ENCODE measurements around the gene CINP. TPM values are rescaled to one million over a fixed set of nuclear protein-coding genes. Genes with fewer than 3 reads are reported as not detected.

Gene CINP
- total and polyA plus RNA-seq, 9 donors = 26.2 to 35.0 (median 30.9) TPM

DNA sequence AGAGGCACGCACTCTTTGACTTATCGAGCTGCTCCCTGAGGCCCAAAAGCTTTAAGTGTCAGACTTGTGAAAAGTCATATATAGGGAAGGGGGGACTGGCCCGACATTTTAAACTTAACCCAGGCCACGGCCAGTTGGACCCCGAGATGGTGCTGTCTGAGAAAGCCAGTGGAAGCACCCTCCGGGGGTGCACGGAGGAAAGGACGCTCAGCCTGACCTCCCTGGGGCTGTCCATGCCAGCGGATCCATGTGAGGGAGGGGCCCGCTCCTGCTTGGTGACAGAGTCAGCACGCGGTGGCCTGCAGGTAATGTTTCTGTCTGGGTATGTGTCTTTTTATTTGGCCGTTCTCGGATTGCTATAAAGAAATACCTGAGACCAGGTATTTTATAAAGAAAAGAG, 36.1 kb downstream of the CINP start:
- Histone ChIP-seq H3K4me3 (ENCODE audit: low read length) (no peak overlapping the region), H3K36me3 (ENCODE audit: control insufficient read depth, insufficient read depth, low read length) (peaks cover 21% of the 10 kb centered on the region), H3K27me3 (ENCODE audit: control insufficient read depth, insufficient read depth, low read length) (no peaks in the 10 kb centered on the region), H3K27ac (ENCODE audit: low read length) (no peak overlapping the region), H3K4me1 (ENCODE audit: control insufficient read depth, insufficient read depth, low read length) (peaks cover 14% of the 10 kb centered on the region), H3K9me3 (replicated peaks; ENCODE audit: control insufficient read depth, low read depth, low read length) (no peaks in the 10 kb centered on the region)
- DNase-seq = no peak
- 91% methylated on average over 14 of the region's 14 CpGs for WGBS (ENCODE audit: insufficient coverage)

DNA sequence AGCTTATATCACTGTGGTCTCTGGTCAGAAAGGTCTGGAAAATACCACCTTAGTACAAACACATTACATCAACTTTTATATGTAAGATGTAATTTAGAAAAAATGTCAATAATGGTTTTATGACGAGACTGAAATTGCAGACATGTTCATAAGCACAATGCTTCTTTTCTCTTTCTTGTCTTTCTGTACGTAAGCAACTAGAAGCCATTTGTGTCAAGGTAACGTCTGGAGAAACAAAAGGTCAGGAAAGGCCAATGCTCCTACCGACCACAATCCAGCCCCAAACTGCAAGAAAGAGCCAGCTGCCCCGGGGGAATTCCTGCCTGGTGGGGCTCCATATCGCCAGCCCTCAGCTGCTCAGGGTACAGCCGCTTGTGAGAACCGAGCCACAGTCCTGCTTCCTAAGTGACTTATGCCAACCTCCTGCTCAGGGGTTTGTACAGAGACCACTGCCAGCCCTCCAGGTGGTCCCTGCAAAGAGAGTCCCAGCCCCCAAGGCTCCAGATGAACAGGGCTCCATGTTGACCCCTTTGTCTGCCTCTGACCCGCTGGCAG, 36.8 kb downstream of the CINP start:
- Histone ChIP-seq H3K27ac (ENCODE audit: low read length) (no peak overlapping the region), H3K4me1 (ENCODE audit: control insufficient read depth, insufficient read depth, low read length) (peaks cover 14% of the 10 kb centered on the region), H3K4me3 (ENCODE audit: low read length) (no peak overlapping the region), H3K27me3 (ENCODE audit: control insufficient read depth, insufficient read depth, low read length) (no peaks in the 10 kb centered on the region), H3K9me3 (replicated peaks; ENCODE audit: control insufficient read depth, low read depth, low read length) (no peaks in the 10 kb centered on the region), H3K36me3 (ENCODE audit: control insufficient read depth, insufficient read depth, low read length) (peaks cover 27% of the 10 kb centered on the region)
- WGBS (ENCODE audit: insufficient coverage) = 78% methylated on average over 9 of the region's 9 CpGs
- DNase-seq = no peak

DNA sequence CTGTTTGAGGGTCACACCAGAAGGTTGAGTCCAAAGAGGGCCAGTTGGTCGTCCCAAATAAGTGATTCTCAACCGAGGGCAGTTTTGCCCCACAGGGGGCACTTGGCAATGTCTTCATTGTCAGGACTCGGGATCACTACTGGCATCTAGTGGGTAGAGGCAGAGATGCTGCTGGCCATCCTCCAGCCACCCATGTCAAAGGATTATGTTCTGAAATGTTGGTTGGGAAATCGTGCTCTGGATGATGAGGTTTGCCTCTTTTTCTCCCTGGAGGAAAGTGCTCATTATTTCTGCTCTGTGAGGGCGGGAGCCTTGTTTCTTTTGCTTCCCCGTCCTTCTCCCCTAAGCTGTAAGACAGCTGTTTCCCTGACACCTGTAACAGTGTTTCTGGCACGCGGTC, 39.6 kb downstream of the CINP start:
- peak; percentile 49 for DNase-seq
- H3K27ac ChIP-seq (ENCODE audit: low read length) = no peak overlapping the region
- WGBS (ENCODE audit: insufficient coverage) = 15% methylated on average over 2 of the region's 8 CpGs
- H3K4me1 ChIP-seq (ENCODE audit: control insufficient read depth, insufficient read depth, low read length) = peaks cover 32% of the 10 kb centered on the region
- peaks cover 27% of the 10 kb centered on the region for H3K36me3 ChIP-seq (ENCODE audit: control insufficient read depth, insufficient read depth, low read length)
- no peak overlapping the region for H3K4me3 ChIP-seq (ENCODE audit: low read length)
- no peaks in the 10 kb centered on the region for H3K27me3 ChIP-seq (ENCODE audit: control insufficient read depth, insufficient read depth, low read length)
- no peaks in the 10 kb centered on the region for H3K9me3 ChIP-seq (replicated peaks; ENCODE audit: control insufficient read depth, low read depth, low read length)

DNA sequence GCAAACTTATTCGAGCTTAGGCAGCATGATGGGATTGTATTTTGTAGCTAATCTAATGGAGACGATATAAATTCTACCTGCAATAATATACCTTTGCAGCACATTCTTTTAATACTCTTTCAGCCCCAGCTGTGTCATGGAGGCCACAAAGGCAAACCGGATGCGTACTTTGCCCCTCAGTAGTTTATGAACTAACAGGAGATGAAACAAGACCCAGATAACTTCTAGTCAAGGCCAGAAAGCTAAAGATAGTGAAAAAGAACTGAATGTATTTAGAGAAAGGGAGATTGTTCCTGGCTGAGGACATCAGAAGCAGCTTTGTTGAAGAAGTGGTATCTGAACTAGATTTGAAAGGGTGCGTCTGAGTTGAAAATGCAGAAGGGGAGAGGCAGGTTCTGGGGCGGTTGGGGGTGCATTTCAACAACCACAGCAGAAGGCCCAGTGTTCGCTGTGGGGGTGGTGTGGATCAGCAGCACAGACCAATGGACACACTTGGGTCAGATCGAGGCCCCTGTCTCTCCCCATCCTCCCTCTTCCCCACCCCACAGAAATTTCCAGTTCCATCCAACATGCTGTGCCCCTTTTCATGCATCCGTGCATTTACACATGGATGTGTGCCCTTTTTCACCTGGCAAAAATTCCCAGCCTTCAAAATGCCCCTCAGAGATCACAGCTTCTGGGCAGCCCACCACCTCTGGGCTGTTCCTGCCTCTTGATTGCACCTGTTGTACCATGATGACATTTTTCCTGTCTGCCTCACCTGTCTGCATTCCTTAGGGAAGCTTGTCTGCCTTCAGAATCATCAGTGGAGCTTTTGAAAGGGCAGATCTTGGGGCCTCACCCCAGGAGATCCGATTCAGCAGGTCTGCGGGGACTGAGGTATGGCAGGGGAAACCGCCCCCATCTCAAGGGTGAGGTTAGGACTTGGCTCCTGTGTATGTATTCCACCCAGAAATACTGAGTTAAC, 41.0 kb downstream of the CINP start:
- H3K27me3 ChIP-seq (ENCODE audit: control insufficient read depth, insufficient read depth, low read length) = no peaks in the 10 kb centered on the region
- no peak overlapping the region for H3K27ac ChIP-seq (ENCODE audit: low read length)
- H3K36me3 ChIP-seq (ENCODE audit: control insufficient read depth, insufficient read depth, low read length) = peaks cover 27% of the 10 kb centered on the region
- no peak overlapping the region for H3K4me3 ChIP-seq (ENCODE audit: low read length)
- no peaks in the 10 kb centered on the region for H3K9me3 ChIP-seq (replicated peaks; ENCODE audit: control insufficient read depth, low read depth, low read length)
- DNase-seq = no peak
- WGBS (ENCODE audit: insufficient coverage) = 86% methylated on average over 4 of the region's 12 CpGs
- H3K4me1 ChIP-seq (ENCODE audit: control insufficient read depth, insufficient read depth, low read length) = peaks cover 41% of the 10 kb centered on the region

DNA sequence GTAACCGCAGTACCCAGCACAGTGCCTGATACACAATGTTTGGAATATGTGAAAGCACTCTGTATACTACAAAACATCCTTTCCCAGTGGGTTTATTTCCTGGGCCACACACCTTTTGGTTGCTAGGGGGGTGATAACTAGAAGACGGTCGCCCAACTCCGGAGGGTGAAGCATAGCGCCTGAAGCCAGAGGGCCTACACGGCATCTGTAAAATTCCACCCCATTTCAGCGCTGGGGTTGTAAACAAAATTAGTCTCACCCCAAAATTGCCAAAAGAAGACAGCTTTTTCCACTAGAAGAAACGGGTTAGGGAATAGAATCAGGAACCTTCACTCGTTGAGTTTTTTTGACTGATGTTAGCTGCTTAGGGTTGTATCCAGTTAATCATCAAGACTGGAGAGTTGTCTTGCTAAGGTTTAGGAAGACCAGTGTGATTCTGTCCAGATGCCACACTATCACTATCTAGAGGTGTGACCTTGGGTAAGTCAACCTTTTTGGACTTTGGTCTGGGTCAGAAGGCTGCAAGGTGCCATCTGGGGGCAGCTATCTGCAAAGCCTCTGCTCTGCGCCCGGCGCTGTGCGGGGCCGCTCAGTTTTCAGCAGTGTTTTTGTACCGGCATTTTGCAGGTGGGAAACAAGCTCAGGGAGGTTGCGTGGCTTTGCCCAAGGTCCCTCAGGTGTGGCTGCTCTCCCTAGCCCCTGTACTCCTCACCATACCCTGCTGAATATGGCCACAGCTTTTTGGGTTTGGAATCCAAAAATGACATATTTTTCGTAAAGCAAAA, 41.8 kb downstream of the CINP start:
- WGBS (ENCODE audit: insufficient coverage) = 94% methylated on average over 4 of the region's 17 CpGs
- peaks cover 44% of the 10 kb centered on the region for H3K4me1 ChIP-seq (ENCODE audit: control insufficient read depth, insufficient read depth, low read length)

DNA sequence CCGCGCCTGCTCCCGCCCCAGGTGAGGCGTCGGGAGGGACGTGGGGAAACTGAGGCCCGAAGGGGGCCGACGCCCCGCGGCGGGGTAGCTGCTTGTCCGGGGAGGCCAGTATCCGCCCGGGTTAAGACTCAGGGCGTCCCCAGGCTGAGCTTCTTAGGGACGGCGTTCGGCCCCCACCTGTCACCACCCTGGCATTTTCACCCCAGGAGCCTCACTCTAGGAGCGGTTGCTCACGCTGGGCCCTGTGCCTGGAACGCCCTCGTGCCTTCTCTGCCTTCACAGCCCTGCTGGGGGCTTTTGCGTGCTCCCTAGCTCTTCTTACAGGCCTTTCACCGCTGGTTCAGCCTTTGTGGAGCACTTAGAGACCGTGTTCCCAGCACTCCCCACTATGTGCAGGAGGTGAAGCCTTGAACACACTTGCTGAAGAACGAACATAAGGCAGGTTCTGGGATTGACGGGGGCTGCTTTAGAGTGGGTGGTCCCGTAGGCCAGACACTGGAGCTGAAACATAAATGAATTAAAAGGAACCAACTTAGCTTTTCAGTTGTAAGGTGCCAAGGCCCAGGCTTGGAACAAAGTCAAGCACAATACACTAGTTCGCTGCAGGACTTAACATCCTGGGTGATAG, 42.5 kb downstream of the CINP start:
- Histone ChIP-seq H3K9me3 (replicated peaks; ENCODE audit: control insufficient read depth, low read depth, low read length) (no peaks in the 10 kb centered on the region), H3K27ac (ENCODE audit: low read length) (peak overlapping the region; percentile 95), H3K36me3 (ENCODE audit: control insufficient read depth, insufficient read depth, low read length) (peaks cover 17% of the 10 kb centered on the region), H3K4me1 (ENCODE audit: control insufficient read depth, insufficient read depth, low read length) (peaks cover 48% of the 10 kb centered on the region), H3K27me3 (ENCODE audit: control insufficient read depth, insufficient read depth, low read length) (no peaks in the 10 kb centered on the region), H3K4me3 (ENCODE audit: low read length) (peak overlapping the region; percentile 56)
- DNase-seq = peak; percentile 73
- under 1% methylated on average over 27 of the region's 30 CpGs for WGBS (ENCODE audit: insufficient coverage)

More for the DNA sequence above, 41.8 kb downstream of the CINP start:
- no peak for DNase-seq
- Histone ChIP-seq H3K9me3 (replicated peaks; ENCODE audit: control insufficient read depth, low read depth, low read length) (no peaks in the 10 kb centered on the region), H3K36me3 (ENCODE audit: control insufficient read depth, insufficient read depth, low read length) (peaks cover 19% of the 10 kb centered on the region), H3K27me3 (ENCODE audit: control insufficient read depth, insufficient read depth, low read length) (no peaks in the 10 kb centered on the region), H3K4me3 (ENCODE audit: low read length) (peak overlapping the region; percentile 56), H3K27ac (ENCODE audit: low read length) (peak overlapping the region; percentile 95)

DNA sequence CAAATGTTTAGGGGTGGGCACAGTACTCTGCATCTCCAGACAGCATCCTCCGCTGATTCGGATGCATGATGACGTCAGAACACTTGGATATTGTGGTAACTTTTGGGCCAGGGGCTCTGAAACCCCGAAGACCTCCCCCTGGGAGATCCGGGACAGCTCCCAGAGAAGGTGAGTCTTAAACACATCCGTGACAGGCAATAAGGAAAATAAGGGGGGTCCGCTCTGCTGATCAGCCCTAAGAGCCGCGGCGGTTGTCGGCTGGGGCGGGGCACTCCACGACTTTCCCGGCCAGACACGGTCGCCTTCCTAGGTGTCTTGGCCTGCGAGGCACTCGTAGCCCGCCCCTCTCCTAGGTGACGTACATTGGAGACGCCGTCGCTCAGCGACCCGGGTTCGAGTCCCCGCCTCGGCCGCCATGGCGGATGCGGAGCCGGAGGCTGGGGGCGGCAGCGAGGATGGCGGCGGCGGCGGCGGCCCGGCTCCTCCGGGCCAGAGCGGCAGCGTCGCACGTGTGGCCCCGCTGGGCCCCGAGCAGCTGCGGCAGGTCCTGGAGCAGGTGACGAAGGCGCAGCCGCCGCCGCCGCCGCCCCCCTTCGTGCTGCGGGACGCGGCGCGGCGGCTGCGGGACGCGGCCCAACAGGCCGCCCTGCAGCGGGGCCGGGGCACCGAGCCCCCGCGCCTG, 43.2 kb downstream of the CINP start, which contains the start of gene ZNF839:
ZNF839 (plus strand) TSS at position 396 of the 682 bp plus-strand sequence; CDS start at position 416, 20 bp downstream.
- WGBS (ENCODE audit: insufficient coverage) = under 1% methylated on average over 70 of the region's 71 CpGs
- H3K36me3 ChIP-seq (ENCODE audit: control insufficient read depth, insufficient read depth, low read length) = peaks cover 17% of the 10 kb centered on the region
- no peaks in the 10 kb centered on the region for H3K9me3 ChIP-seq (replicated peaks; ENCODE audit: control insufficient read depth, low read depth, low read length)
- peak; percentile 97 for DNase-seq
- peaks cover 53% of the 10 kb centered on the region for H3K4me1 ChIP-seq (ENCODE audit: control insufficient read depth, insufficient read depth, low read length)
- peak within 1 kb of the TSS; percentile 95 for H3K27ac ChIP-seq (ENCODE audit: low read length)
- H3K4me3 ChIP-seq (ENCODE audit: low read length) = peak within 1 kb of the TSS; percentile 56
- peaks cover 2% of the 10 kb centered on the region for H3K27me3 ChIP-seq (ENCODE audit: control insufficient read depth, insufficient read depth, low read length)

DNA sequence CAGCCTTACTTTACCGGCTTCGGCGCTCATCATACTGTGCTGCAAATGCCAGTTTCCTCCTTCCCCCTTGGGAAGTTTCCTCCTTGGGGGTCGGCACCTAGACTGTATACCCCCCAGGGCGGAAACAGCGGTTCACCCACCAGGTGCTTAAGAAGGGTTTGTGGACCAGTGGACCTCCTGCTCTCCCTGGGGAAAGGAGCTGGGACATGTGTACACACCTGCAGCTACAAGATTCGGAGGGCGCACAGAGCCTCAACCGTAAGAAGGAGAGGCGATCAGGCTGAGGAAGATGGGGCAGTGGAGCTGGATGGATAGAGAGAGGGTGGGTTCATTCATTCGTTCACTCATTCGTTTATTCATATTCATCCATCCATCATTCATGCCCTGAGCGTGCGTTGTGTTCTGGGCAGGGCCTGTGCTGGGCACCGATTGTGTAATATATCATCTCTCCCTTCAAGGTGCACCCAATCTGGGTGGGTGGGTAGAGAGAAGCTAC, 43.9 kb downstream of the CINP start:
- Histone ChIP-seq H3K36me3 (ENCODE audit: control insufficient read depth, insufficient read depth, low read length) (peaks cover 17% of the 10 kb centered on the region), H3K9me3 (replicated peaks; ENCODE audit: control insufficient read depth, low read depth, low read length) (no peaks in the 10 kb centered on the region), H3K27ac (ENCODE audit: low read length) (peak overlapping the region; percentile 91), H3K27me3 (ENCODE audit: control insufficient read depth, insufficient read depth, low read length) (peaks cover 3% of the 10 kb centered on the region), H3K4me1 (ENCODE audit: control insufficient read depth, insufficient read depth, low read length) (peaks cover 57% of the 10 kb centered on the region), H3K4me3 (ENCODE audit: low read length) (peak overlapping the region; percentile 56)
- peak; percentile 36 for DNase-seq
- 90% methylated on average over 4 of the region's 15 CpGs for WGBS (ENCODE audit: insufficient coverage)

DNA sequence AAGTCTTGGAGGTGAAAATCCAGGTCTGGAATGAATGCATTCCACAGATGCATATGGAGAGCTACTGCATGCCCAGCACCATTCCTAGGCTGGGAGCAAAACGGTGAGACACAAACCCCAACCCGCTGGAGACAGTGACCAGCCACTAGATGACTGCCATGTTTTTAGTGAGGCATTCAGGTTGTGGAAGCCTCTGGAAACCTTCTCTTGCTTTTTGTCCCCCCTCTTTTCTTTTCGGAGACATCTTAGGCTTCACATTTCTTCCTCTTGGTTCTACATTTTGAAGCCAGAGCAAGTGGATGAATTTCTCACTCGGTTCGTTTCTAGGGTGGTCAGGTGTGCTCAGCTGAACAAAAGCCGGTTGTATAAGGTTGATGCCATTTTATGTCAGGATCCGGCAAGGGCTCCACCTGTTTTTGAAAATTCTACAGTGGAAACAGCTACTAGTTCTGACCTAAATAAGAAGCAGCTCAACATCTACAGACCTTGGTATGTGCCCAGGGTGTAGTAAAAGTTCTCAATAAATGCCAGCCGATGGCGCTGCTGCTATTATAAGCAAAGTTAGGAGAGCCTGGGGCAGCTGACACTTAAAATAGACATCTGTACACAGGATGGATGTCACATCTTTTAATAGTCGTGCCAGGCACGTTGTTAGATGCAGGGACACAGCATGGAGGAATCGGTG, 45.0 kb downstream of the CINP start:
- H3K4me3 ChIP-seq (ENCODE audit: low read length) = peak overlapping the region; percentile 45
- peaks cover 15% of the 10 kb centered on the region for H3K36me3 ChIP-seq (ENCODE audit: control insufficient read depth, insufficient read depth, low read length)
- 54% methylated on average over 10 of the region's 12 CpGs for WGBS (ENCODE audit: insufficient coverage)
- H3K9me3 ChIP-seq (replicated peaks; ENCODE audit: control insufficient read depth, low read depth, low read length) = no peaks in the 10 kb centered on the region
- peak overlapping the region; percentile 91 for H3K27ac ChIP-seq (ENCODE audit: low read length)
- H3K27me3 ChIP-seq (ENCODE audit: control insufficient read depth, insufficient read depth, low read length) = peaks cover 3% of the 10 kb centered on the region
- peak; percentile 77 for DNase-seq
- H3K4me1 ChIP-seq (ENCODE audit: control insufficient read depth, insufficient read depth, low read length) = peaks cover 55% of the 10 kb centered on the region

Measured in muscle of leg (tissue), 11 donors.